Measurements from ENCODE around the gene SFPQ. TPM values are rescaled to one million over a fixed set of nuclear protein-coding genes. Genes with fewer than 3 reads are reported as not detected.

SFPQ gene
- total and polyA plus RNA-seq, 2 of the 8 experiments (the other 6 are each of a cell fraction or from before 2014, with no cell fraction given) = 118 to 469 TPM

DNA sequence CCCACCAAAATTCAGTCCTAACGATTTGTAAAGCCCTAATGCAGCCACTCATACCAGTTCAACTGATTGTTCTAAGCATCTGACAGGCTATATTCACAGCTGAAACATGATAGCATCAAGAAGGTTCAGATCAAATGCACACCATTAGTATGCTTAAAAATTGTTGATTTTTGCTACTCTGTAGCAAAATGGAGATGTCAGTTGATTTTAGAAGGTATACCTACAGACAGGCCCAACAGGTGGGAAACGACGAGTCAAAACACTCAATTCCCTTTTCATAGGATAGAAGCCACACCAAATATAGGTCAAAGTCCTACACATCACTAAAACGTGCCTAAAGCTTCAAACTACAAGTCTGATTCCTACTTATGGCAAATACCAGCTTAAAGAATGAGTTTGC, 6.7 kb downstream of the SFPQ start:
- Histone ChIP-seq H2AFZ (ENCODE audit: low read length) (no peak overlapping the region), H3K4ac (replicated peaks; ENCODE audit: insufficient read length, low read depth, low read length) (no peak overlapping the region), H2BK5ac (ENCODE audit: low read depth, low read length) (no peak overlapping the region), H3K4me2 (ENCODE audit: insufficient read depth in 1 of 2, low read depth in 2 of 2, low read length in 2 of 2) (no peak overlapping the region), H2BK20ac (ENCODE audit: low read length) (no peak overlapping the region), H3K23ac (ENCODE audit: insufficient read length) (no peak overlapping the region), H3K4me1 (replicated peaks in 1 of 4; ENCODE audit: control insufficient read depth in 3 of 4, insufficient read depth in 4 of 4, low read length in 3 of 4) (peaks cover 2 to 10% (median 7%) of the 10 kb centered on the region in 4 experiments; a peak in 6 of 7 replicates), H4K8ac (ENCODE audit: extremely low read depth, insufficient read depth, low read length) (no peak overlapping the region), H3K56ac (replicated peaks; ENCODE audit: insufficient read length, low read depth, low read length) (no peak overlapping the region), H4K5ac (ENCODE audit: insufficient read length, low read depth, low read length) (no peak overlapping the region), H3K79me2 (ENCODE audit: control insufficient read depth in 1 of 2, insufficient read depth in 2 of 2, low read length in 2 of 2) (peaks cover 16 to 98% of the 10 kb centered on the region in 2 experiments), H2BK120ac (replicated peaks; ENCODE audit: low read depth, low read length) (no peak overlapping the region), H4K91ac (replicated peaks; ENCODE audit: insufficient read length, low read length) (no peak overlapping the region), H4K20me1 (replicated peaks in 1 of 2; ENCODE audit: control insufficient read depth in 1 of 2, insufficient read depth in 2 of 2, low read length in 2 of 2) (peaks cover 33 to 49% of the 10 kb centered on the region in 2 experiments), H2BK15ac (ENCODE audit: low read length) (no peak overlapping the region), H2BK12ac (ENCODE audit: low read depth, low read length) (no peak overlapping the region), H3K79me1 (ENCODE audit: low read depth, low read length) (peaks cover 3% of the 10 kb centered on the region; the same call in 1 of the 2 replicates), H3K4me3 (ENCODE audit: extremely low read depth in 1 of 4, insufficient read depth in 2 of 4, low read depth in 3 of 4, low read length in 4 of 4) (no peak overlapping the region), H2AK5ac (ENCODE audit: low read depth, low read length) (no peak overlapping the region), H3K9ac (replicated peaks in 1 of 4; ENCODE audit: extremely low read depth in 1 of 4, low read depth in 3 of 4, low read length in 3 of 4) (no peak overlapping the region), H3K36me3 (ENCODE audit: control insufficient read depth in 2 of 4, insufficient read depth in 4 of 4, low read length in 3 of 4) (peaks cover 60 to 99% (median 91%) of the 10 kb centered on the region in 4 experiments), H3K27me3 (replicated peaks in 1 of 4; ENCODE audit: control insufficient read depth in 3 of 4, extremely low read depth in 1 of 4, insufficient read depth in 3 of 4, low read length in 3 of 4) (no peaks in the 10 kb centered on the region), H3K23me2 (ENCODE audit: low read depth, low read length) (0 out of 2 replicates have a peak, but pooled peaks cover 5% of the 10 kb centered on the region), H3K9me3 (ENCODE audit: insufficient read depth in 2 of 2, low read depth in 1 of 2, low read length in 1 of 2) (no peaks in the 10 kb centered on the region), H3K14ac (ENCODE audit: insufficient read length) (no peak overlapping the region), H3K27ac (ENCODE audit: low read depth, low read length) (no peak overlapping the region), H3K18ac (ENCODE audit: extremely low read depth, low read length) (no peak overlapping the region)
- 90% methylated on average over 4 of the region's 4 CpGs; no CpG with 5 or more reads in 1 of the 2 experiments for WGBS, 2 experiments (ENCODE audit: extremely low coverage in 1 of 2, insufficient coverage in 1 of 2, insufficient read length in 1 of 2, insufficient replicate concordance in 2 of 2, low coverage in 1 of 2, low lambda C conversion rate in 2 of 2, missing lambda C conversion rate in 1 of 2)
- TF ChIP-seq GABPA (IDR thresholded peaks at IDR 0.05; ENCODE audit: borderline replicate concordance, insufficient read depth, low read length) (no peak), ZNF274 (IDR thresholded peaks at IDR 0.05; ENCODE audit: borderline replicate concordance, extremely low read depth, low read length) (no peak), POLR2A (IDR thresholded peaks at IDR 0.05; ENCODE audit: control extremely low read depth in 1 of 2, low read depth in 2 of 2, low read length in 2 of 2) (peak in 1 of 2 experiments; percentile 34; a peak in 1 of 3 replicates)
- ChIA-PET POLR2A (ENCODE audit: partially characterized antibody) (interaction anchor here (0.7 to 2.5 kb wide), 19 partner anchors 9 to 370 kb away, joined by 3 to 18 read pairs (median 4); partner anchors contain the start of gene KIAA0319L), CTCF (ENCODE audit: partially characterized antibody) (no interaction called here)
- FAIRE-seq (no peak), DNase-seq (ENCODE audit: low read depth in 1 of 2, low spot score in 2 of 2) (no peak)
